ENCODE results near the gene ZBTB16. TPM values are rescaled to one million over a fixed set of nuclear protein-coding genes. Genes with fewer than 3 reads are reported as not detected.

ZBTB16 gene
- total and polyA plus RNA-seq, 12 donors: 7.9 to 119 (median 53.2) TPM

DNA sequence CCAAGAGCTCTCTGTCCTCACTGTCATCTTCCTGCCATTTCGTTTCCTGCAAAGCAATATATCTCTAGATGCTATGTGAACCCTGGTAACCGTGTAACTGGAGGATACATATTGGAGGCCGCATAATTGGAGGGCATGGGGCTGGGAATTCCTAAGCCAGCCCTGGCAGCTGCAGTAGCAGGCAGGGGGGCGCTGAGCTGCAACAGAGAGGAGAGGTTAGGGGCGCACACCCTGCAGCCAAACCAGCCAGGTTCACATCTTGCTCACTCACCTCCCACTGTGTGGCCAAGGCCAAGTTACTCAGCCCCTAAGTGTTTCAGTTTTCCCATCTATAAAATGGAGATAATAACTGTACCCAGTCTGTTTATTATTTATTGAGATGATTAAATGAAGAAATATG, 39.9 kb upstream of the ZBTB16 start:
- TF ChIP-seq CTCF (IDR thresholded peaks at IDR 0.05) (no peak), POLR2A (IDR thresholded peaks at IDR 0.05) (no peak)
- intact Hi-C loops (cut with DNase I): no loop called here
- H3K4me1 ChIP-seq (replicated peaks in 1 of 2): no peaks in the 10 kb centered on the region
- no peak for DNase-seq
- no peaks in the 10 kb centered on the region for H3K9me3 ChIP-seq (replicated peaks in 1 of 3)
- no peaks in the 10 kb centered on the region for H3K36me3 ChIP-seq (replicated peaks in 1 of 2)
- H3K27ac ChIP-seq: no peak overlapping the region
- 70 to 75% (median 72%) methylated on average over 5 of the region's 5 CpGs for WGBS, 4 donors
- H3K27me3 ChIP-seq: no peaks in the 10 kb centered on the region
- H3K4me3 ChIP-seq: no peak overlapping the region

DNA sequence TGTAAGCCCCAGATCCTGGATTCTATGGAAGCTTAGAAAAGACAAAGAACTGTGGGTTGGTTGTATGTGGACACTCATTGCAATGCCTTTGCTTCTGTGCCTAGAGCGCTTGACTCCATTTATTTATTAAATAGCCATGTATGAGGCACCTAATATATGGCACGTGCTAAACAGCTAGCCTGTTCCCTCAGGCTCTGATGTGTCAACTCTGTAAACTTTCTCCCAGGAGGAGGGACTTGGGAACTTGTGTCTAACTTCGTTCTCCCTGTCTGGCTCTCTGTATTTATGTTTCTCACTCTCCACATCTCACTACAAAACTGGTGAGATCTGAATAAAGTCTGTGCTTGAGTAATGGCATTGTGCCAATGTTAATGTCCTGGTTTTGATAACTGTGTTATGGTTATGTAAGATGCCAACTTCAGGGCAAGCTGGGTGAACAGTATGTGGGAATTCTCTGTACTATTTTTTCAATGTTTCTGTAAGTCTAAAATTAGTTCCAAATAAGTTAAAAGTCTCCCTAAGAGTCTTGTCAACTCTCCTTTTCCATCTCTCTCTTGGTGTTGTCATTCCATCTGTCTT, 34.1 kb upstream of the ZBTB16 start:
- DNase-seq: no peak
- TF ChIP-seq POLR2A (IDR thresholded peaks at IDR 0.05) (no peak), CTCF (IDR thresholded peaks at IDR 0.05) (no peak)
- no peak overlapping the region for H3K4me3 ChIP-seq
- H3K36me3 ChIP-seq (replicated peaks in 1 of 2): no peaks in the 10 kb centered on the region
- WGBS, 4 donors: 54 to 62% (median 55%) methylated on average over 3 of the region's 3 CpGs
- H3K27ac ChIP-seq: no peak overlapping the region
- H3K27me3 ChIP-seq: no peaks in the 10 kb centered on the region
- intact Hi-C loops (cut with DNase I): no loop called here
- H3K4me1 ChIP-seq (replicated peaks in 1 of 2): peaks cover 0 to 7% of the 10 kb centered on the region in 2 donors
- no peaks in the 10 kb centered on the region for H3K9me3 ChIP-seq (replicated peaks in 1 of 3)

GRCh38 chr11:114026355-114026754, 33.2 kb upstream of the ZBTB16 start:
- no peaks in the 10 kb centered on the region for H3K36me3 ChIP-seq (replicated peaks in 1 of 2)
- no peak for TF ChIP-seq CTCF (IDR thresholded peaks at IDR 0.05)
- no peak for TF ChIP-seq POLR2A (IDR thresholded peaks at IDR 0.05)
- no peak overlapping the region for H3K4me3 ChIP-seq
- no peak overlapping the region for H3K27ac ChIP-seq
- no peaks in the 10 kb centered on the region for H3K9me3 ChIP-seq (replicated peaks in 1 of 3)
- H3K27me3 ChIP-seq: no peaks in the 10 kb centered on the region
- intact Hi-C loops (cut with DNase I): no loop called here
- peaks cover 0 to 7% of the 10 kb centered on the region in 2 donors for H3K4me1 ChIP-seq (replicated peaks in 1 of 2)
- WGBS, 4 donors: 65 to 81% (median 74%) methylated on average over 1 of the region's 1 CpG
- no peak for DNase-seq

DNA sequence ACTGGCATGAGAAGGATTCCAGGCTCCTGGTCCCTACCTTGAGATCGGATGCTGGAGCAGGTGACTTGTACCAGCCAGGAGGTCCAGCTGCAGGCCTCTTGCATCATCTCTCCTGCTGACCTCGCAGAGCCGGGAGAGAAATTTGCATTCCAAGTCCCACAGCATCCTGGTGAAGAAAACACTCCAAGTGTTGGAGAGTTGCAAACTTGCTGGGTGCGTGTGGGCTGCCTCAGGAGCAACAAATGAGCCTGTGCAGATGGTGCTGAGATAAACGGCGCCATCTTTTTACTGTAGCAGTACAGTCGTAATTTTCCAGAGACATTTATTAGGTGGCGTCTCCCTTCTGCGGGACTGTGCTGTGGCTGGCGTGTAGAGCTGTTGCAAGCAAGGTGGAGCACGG, 32.1 kb upstream of the ZBTB16 start:
- Histone ChIP-seq H3K36me3 (replicated peaks in 1 of 2) (no peaks in the 10 kb centered on the region), H3K27ac (no peak overlapping the region), H3K27me3 (no peaks in the 10 kb centered on the region), H3K9me3 (replicated peaks in 1 of 3) (no peaks in the 10 kb centered on the region), H3K4me3 (no peak overlapping the region), H3K4me1 (replicated peaks in 1 of 2) (peaks cover 0 to 7% of the 10 kb centered on the region in 2 donors)
- TF ChIP-seq CTCF (IDR thresholded peaks at IDR 0.05) (no peak), POLR2A (IDR thresholded peaks at IDR 0.05) (no peak)
- DNase-seq: no peak
- WGBS, 4 donors: 64 to 83% (median 69%) methylated on average over 11 of the region's 11 CpGs
- intact Hi-C loops (cut with DNase I): no loop called here

Data from adrenal gland (tissue), 12 donors.